Endothelial cell of umbilical vein (primary cell): ENCODE data around the gene PPP2CA. TPM values are rescaled to one million over a fixed set of nuclear protein-coding genes. Genes with fewer than 3 reads are reported as not detected.
A peak's percentile ranks its signal among the peaks of the same experiment; 100 is the strongest.
"Not testable (repeated sequence)": the region's sequence is repeated elsewhere in the genome, so short reads cannot be mapped to it uniquely, and the experiment has no call there.

ENCODE experiments used
- BruUV-seq: library from RNA; stranded (reverse); fragments of 400-500 nt; replicated peaks from 2 replicates; lab custom pipeline; 2021; lab: Mats Ljungman, UMichigan
- CTCF ChIA-PET: fragments of 300-600, 350-600 bp; sonication (Branson Sonifier 250); formaldehyde crosslinking; loops from one replicate; lab custom pipeline; 2021; ENCODE audit warnings: antibody characterized with exemption, inconsistent platforms; lab: Charles Lee
- POLR2A ChIA-PET: fragments of 300-600, 350-600 bp; sonication (Branson Sonifier 250); formaldehyde crosslinking; loops from one replicate; lab custom pipeline; 2021; ENCODE audit warnings: antibody characterized with exemption, inconsistent platforms; lab: Charles Lee
- DNase-seq: peaks from one replicate; pipeline ENCODE4 v3.0.0-alpha.2; 2011; ENCODE audit warnings: low read depth, low spot score
- FAIRE-seq: peaks from 2 replicates; lab custom pipeline; 2011; peaks lifted over from hg19 to GRCh38; lab: Jason Lieb, UNC
- H2AFZ ChIP-seq: 2 replicates; pipeline ENCODE4 v1.6.0; 2012; ENCODE audit warnings: low read depth, low read length, control low read depth, inconsistent platforms
- H3K27ac ChIP-seq: 2 replicates; pipeline ENCODE4 v1.5.1; 2011; ENCODE audit warnings: low read depth, mild to moderate bottlenecking, control low read depth, low read length, moderate library complexity; ENCODE audit not compliant: insufficient read depth
- H3K27me3 ChIP-seq, 2 experiments: 2 replicates each; pipeline versions ENCODE4 v1.6.0 to v1.6.1; 2011; ENCODE audit warnings: low read length in 2 of 2, mixed read lengths in 1 of 2; ENCODE audit not compliant: control insufficient read depth in 2 of 2, insufficient read depth in 2 of 2
- H3K36me3 ChIP-seq, 2 experiments: 2 replicates in 1 of 2; 3 replicates in 1 of 2; pipeline ENCODE4 v1.5.1; 2011; ENCODE audit warnings: low read length in 2 of 2, mild to moderate bottlenecking in 1 of 2, moderate library complexity in 1 of 2; ENCODE audit not compliant: control insufficient read depth in 2 of 2, insufficient read depth in 2 of 2; ENCODE audit errors: extremely low read depth in 1 of 2
- H3K4me1 ChIP-seq: 3 replicates; pipeline ENCODE4 v1.5.1; 2011; ENCODE audit warnings: mild to moderate bottlenecking, low read length; ENCODE audit not compliant: control insufficient read depth, insufficient read depth; ENCODE audit errors: extremely low read depth
- H3K4me2 ChIP-seq: 2 replicates; pipeline ENCODE4 v1.6.1; 2011; ENCODE audit warnings: low read length, control low read depth, mixed read lengths; ENCODE audit not compliant: insufficient read depth
- H3K4me3 ChIP-seq, 3 experiments: fragments of 200-600 bp in 1 of 3; sonication (generic), shearing (Covaris generic) in 1 of 3; replicated peaks in 1 of 3; 2 replicates each; pipeline ENCODE4 v1.5.1; 2011 to 2016; ENCODE audit warnings: control low read depth in 3 of 3, low read length in 3 of 3, mild to moderate bottlenecking in 2 of 3, inconsistent platforms in 1 of 3, low read depth in 1 of 3, moderate library complexity in 1 of 3; ENCODE audit not compliant: insufficient read depth in 1 of 3
- H3K79me2 ChIP-seq: 2 replicates; pipeline ENCODE4 v1.6.0; 2012; ENCODE audit warnings: low read length, inconsistent platforms; ENCODE audit not compliant: control insufficient read depth, insufficient read depth
- H3K9ac ChIP-seq: replicated peaks from 2 replicates; pipeline ENCODE3; 2011; ENCODE audit warnings: low read length, control low read depth; ENCODE audit not compliant: insufficient read depth; ENCODE audit errors: extremely low read depth
- H3K9me1 ChIP-seq: replicated peaks from 3 replicates; pipeline ENCODE4 v1.6.0; 2011; ENCODE audit warnings: mild to moderate bottlenecking, low read length; ENCODE audit not compliant: control insufficient read depth, insufficient read depth; ENCODE audit errors: extremely low read depth
- H3K9me3 ChIP-seq: replicated peaks from 2 replicates; pipeline ENCODE4 v1.5.1; 2012; ENCODE audit warnings: low read length, inconsistent platforms; ENCODE audit not compliant: control insufficient read depth, insufficient read depth
- H4K20me1 ChIP-seq: replicated peaks from 2 replicates; pipeline ENCODE3; 2011; ENCODE audit warnings: mild to moderate bottlenecking, low read length; ENCODE audit not compliant: control insufficient read depth, insufficient read depth; ENCODE audit errors: extremely low read depth
- EZH2 ChIP-seq: IDR thresholded peaks from 2 replicates; pipeline ENCODE4 v1.6.1; 2012; ENCODE audit warnings: borderline replicate concordance, low read depth, mild to moderate bottlenecking, moderate library complexity, low read length, inconsistent platforms; ENCODE audit not compliant: severe bottlenecking
- FOS ChIP-seq: IDR thresholded peaks from 2 replicates; pipeline ENCODE4 v1.6.1; 2011; ENCODE audit warnings: mild to moderate bottlenecking, low read length, moderate library complexity, borderline replicate concordance; ENCODE audit not compliant: insufficient read depth
- GATA2 ChIP-seq: IDR thresholded peaks from 2 replicates; pipeline ENCODE4 v1.7.0; 2011; ENCODE audit warnings: low read depth, mild to moderate bottlenecking, moderate library complexity, mixed read lengths, low read length; ENCODE audit not compliant: insufficient read length, insufficient read depth
- JUN ChIP-seq: IDR thresholded peaks from 2 replicates; pipeline ENCODE4 v1.6.1; 2011; ENCODE audit warnings: borderline replicate concordance, low read depth; ENCODE audit not compliant: insufficient read length, insufficient read depth
- MAX ChIP-seq: IDR thresholded peaks from 2 replicates; pipeline ENCODE4 v1.6.1; 2011; ENCODE audit not compliant: insufficient read depth, insufficient read length
- MYC ChIP-seq: IDR thresholded peaks from one replicate; pipeline ENCODE4 v1.6.1; 2011; ENCODE audit warnings: mild to moderate bottlenecking, low read depth, low read length
- POLR2A ChIP-seq: IDR thresholded peaks from 2 replicates; pipeline ENCODE4 v1.6.1; 2012; ENCODE audit warnings: low read depth, mild to moderate bottlenecking, control low read depth, low read length
- POLR2AphosphoS5 ChIP-seq: IDR thresholded peaks from 2 replicates; pipeline ENCODE4 v1.6.1; 2012; ENCODE audit warnings: low read depth, mild to moderate bottlenecking, control low read depth, low read length, moderate library complexity; ENCODE audit not compliant: insufficient read depth
- dilution Hi-C: fragments of 300-500 bp; cut with MboI; formaldehyde crosslinking; loops from one replicate; pipeline ENCODE4 v1.15.0; 2019; ENCODE audit warnings: low sequenced_read_pairs; ENCODE audit not compliant: extremely low pct_ligation_motif_present
- intact Hi-C: fragments of 100-400 bp; cut with micrococcal nuclease; formaldehyde crosslinking; loops from one replicate; pipeline ENCODE4 v1.10.0; 2022
- polyA plus RNA-seq, 4 experiments: library from polyadenylated mRNA; depleted of rRNA in 3 of 4; stranded (reverse) in 3 of 4; unstranded in 1 of 4; fragments of >200 nt; gene quantifications; 2 replicates each; pipeline versions ENCODE4 v1.2.1 to v1.2.3, GENCODE V29; 2011 to 2012; ENCODE audit warnings: missing spikeins in 1 of 4
- total RNA-seq: library from RNA; stranded (reverse); gene quantifications from 2 replicates; pipeline ENCODE4 v1.2.3, GENCODE V29; 2021
- TF ChIP-seq, protein P1 (sequence below), 2 donors: IDR thresholded peaks; 1 replicate in 1 of 2; 2 replicates in 1 of 2; pipeline ENCODE4 v1.5.1; 2011; ENCODE audit warnings: low read length in 2 of 2, mild to moderate bottlenecking in 2 of 2, moderate library complexity in 2 of 2, control low read depth in 1 of 2, inconsistent platforms in 1 of 2, low read depth in 1 of 2; ENCODE audit not compliant: insufficient read depth in 1 of 2; ENCODE audit errors: extremely low read depth in 1 of 2

Gene PPP2CA
- total and polyA plus RNA-seq, 2 donors (not counting 3 experiments of a cell fraction or from before 2014, with no cell fraction given) = 107 to 183 TPM

DNA sequence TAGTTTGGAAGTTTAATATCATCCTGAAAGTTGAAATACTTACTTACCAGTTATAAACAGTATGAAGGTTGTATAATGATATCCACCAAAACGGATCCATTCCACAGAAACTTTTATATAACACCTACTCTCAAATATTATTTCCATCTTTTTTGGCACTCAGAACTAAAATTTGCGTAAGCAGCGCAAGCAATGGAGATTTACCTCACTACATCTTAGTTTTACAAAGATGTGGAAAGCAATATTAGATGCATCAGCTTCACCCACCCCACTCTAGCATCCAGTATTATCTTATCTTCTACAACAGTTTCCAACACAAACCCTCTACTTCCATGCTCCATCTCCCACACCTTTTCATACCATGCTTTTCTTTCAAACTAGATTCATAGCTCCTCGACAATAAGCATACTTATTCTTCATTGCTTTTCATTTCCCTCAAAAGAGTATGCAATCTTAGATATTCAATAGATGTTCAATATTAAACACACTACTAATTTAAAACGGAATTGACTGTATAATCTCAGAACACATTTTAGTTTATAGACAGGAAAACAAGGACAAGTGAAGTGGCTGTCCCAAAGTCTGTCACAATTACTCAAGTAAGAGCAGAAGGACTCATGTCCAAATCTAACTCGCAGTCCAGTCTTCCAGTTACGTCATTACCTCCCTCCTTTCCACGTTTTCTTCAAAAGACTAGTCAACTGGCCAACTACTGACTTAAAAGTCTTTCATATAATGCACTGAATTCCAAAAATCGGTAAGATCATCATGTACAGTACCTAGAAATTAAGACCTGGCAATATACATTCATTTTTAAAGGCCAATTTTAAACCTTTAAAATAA lies 2.2 kb downstream of the PPP2CA start:
- dilution Hi-C loops = no loop called here
- Histone ChIP-seq H3K79me2 (peaks cover 72% of the 10 kb centered on the region), H3K27ac (no peak overlapping the region), H2AFZ (no peak overlapping the region), H3K4me2 (peak overlapping the region; percentile 99), H3K9ac (peak overlapping the region; percentile 100), H3K9me3 (no peaks in the 10 kb centered on the region), H3K4me3 (peak overlapping the region; percentile 63 to 91 (median 84)), H4K20me1 (peaks cover 32% of the 10 kb centered on the region), H3K4me1 (peaks cover 29% of the 10 kb centered on the region), H3K36me3 (peaks cover 3% of the 10 kb centered on the region in 2 experiments), H3K9me1 (peaks cover 3% of the 10 kb centered on the region), H3K27me3 (no peaks in the 10 kb centered on the region)
- intact Hi-C loops = no loop called here
- ChIA-PET POLR2A (no interaction called here), CTCF (interaction anchor here (0.8 to 1.6 kb wide), 3 partner anchors 31 to 66 kb away, joined by 3 to 4 read pairs (median 3); no protein-coding TSS in a partner anchor)
- no TSS peak for BruUV-seq
- no peak for DNase-seq
- FAIRE-seq = no peak
- no peak for TF ChIP-seq POLR2AphosphoS5
- no peak for TF ChIP-seq GATA2
- no peak for TF ChIP-seq FOS
- no peak for TF ChIP-seq MAX
- TF ChIP-seq, protein P1, sequence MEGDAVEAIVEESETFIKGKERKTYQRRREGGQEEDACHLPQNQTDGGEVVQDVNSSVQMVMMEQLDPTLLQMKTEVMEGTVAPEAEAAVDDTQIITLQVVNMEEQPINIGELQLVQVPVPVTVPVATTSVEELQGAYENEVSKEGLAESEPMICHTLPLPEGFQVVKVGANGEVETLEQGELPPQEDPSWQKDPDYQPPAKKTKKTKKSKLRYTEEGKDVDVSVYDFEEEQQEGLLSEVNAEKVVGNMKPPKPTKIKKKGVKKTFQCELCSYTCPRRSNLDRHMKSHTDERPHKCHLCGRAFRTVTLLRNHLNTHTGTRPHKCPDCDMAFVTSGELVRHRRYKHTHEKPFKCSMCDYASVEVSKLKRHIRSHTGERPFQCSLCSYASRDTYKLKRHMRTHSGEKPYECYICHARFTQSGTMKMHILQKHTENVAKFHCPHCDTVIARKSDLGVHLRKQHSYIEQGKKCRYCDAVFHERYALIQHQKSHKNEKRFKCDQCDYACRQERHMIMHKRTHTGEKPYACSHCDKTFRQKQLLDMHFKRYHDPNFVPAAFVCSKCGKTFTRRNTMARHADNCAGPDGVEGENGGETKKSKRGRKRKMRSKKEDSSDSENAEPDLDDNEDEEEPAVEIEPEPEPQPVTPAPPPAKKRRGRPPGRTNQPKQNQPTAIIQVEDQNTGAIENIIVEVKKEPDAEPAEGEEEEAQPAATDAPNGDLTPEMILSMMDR (IDR thresholded peaks at IDR 0.05; ENCODE audit: extremely low read depth in 1 of 2, insufficient read depth in 1 of 2, low read depth in 1 of 2, low read length in 2 of 2) = no peak
- no peak for TF ChIP-seq POLR2A
- TF ChIP-seq JUN = no peak
- no peak for TF ChIP-seq EZH2
- TF ChIP-seq MYC = no peak

GRCh38 chr5:134221690-134222089 lies 4.2 kb downstream of the PPP2CA start:
- H2AFZ ChIP-seq, H3K27me3 ChIP-seq, H3K9me3 ChIP-seq, H3K4me3 ChIP-seq, H3K36me3 ChIP-seq, H3K27ac ChIP-seq, FAIRE-seq, H3K9me1 ChIP-seq, H3K4me2 ChIP-seq, POLR2A ChIA-PET, DNase-seq, H3K9ac ChIP-seq, dilution Hi-C loops, BruUV-seq, intact Hi-C loops: not testable (repeated sequence)
- Histone ChIP-seq H3K4me1 (peaks cover 24% of the 10 kb centered on the region), H3K79me2 (peaks cover 92% of the 10 kb centered on the region), H4K20me1 (peaks cover 40% of the 10 kb centered on the region)
- CTCF ChIA-PET = interaction anchor here (1.3 to 1.6 kb wide), 5 partner anchors 8 to 365 kb away, joined by 3 to 5 read pairs (median 4); no protein-coding TSS in a partner anchor
